Lower lobe of right lung (tissue), 2 donors: ENCODE data around the gene NR1H4. TPM values are rescaled to one million over a fixed set of nuclear protein-coding genes. Genes with fewer than 3 reads are reported as not detected.

Experiments
- ATAC-seq, 2 donors: fragments of 200-7000 bp; cut with Tn5 transposase; one replicate each; pipeline ENCODE4 v1.9.1; 2020 to 2022; ENCODE audit warnings: mild to moderate bottlenecking in 2 of 2, moderate library complexity in 2 of 2
- DNase-seq: peaks from one replicate; pipeline ENCODE4 v3.0.0-alpha.2; 2020
- H3K27ac ChIP-seq: fragments of 200-600 bp; one replicate; pipeline ENCODE4 v1.8.0; 2022
- H3K27me3 ChIP-seq: fragments of 200-600 bp; one replicate; pipeline ENCODE4 v1.8.0; 2022; ENCODE audit warnings: low read depth
- H3K36me3 ChIP-seq: fragments of 200-600 bp; one replicate; pipeline ENCODE4 v1.8.0; 2022; ENCODE audit warnings: mild to moderate bottlenecking
- H3K4me1 ChIP-seq: fragments of 200-600 bp; one replicate; pipeline ENCODE4 v1.8.0; 2022
- H3K4me3 ChIP-seq: fragments of 200-600 bp; one replicate; pipeline ENCODE4 v1.8.0; 2022; ENCODE audit warnings: mild to moderate bottlenecking
- H3K9me3 ChIP-seq: fragments of 200-600 bp; one replicate; pipeline ENCODE4 v1.8.0; 2022
- intact Hi-C: fragments of 100-400 bp; cut with DNase I; formaldehyde crosslinking; loops from one replicate; pipeline ENCODE4 v1.11.0; 2022
- total RNA-seq: library from RNA; stranded (reverse); fragmentation: NEBNext Ultra II Directional; extraction: Animal tissue kit (Norgen Biotek cat#: 25700); gene quantifications from one replicate; pipeline ENCODE4 v1.2.1, GENCODE V29; 2021
- TF ChIP-seq, protein P1 (sequence below): fragments of 200-600 bp; IDR thresholded peaks from one replicate; pipeline ENCODE4 v1.8.0; 2022; ENCODE audit warnings: antibody characterized with exemption, mild to moderate bottlenecking
- donor health status: DM: no; HTN: yes; CAD: no; lungs with severe emphysema.

NR1H4 gene
- total RNA-seq, 1 donor from 2014 or later: not detected

DNA sequence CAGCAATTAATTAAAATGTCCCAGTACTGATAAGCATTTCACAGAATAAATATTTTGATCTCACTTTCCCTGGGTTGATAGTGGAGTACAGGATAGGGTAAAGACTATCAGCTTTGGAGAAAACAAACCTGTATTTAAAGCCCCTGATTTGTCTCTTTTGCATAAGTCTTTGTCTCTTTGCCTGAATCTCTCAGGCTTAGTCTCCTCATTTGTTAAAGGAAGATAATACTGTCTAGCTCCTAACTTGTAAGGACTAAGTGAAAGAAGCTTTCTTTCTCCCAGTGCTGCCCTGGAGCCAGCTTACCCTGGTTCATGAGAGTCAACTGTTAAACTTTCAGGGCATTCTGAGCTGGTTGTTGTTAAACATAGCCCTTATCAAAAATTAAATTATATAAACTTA, 5.5 kb upstream of the NR1H4 start:
- TF ChIP-seq, protein P1, sequence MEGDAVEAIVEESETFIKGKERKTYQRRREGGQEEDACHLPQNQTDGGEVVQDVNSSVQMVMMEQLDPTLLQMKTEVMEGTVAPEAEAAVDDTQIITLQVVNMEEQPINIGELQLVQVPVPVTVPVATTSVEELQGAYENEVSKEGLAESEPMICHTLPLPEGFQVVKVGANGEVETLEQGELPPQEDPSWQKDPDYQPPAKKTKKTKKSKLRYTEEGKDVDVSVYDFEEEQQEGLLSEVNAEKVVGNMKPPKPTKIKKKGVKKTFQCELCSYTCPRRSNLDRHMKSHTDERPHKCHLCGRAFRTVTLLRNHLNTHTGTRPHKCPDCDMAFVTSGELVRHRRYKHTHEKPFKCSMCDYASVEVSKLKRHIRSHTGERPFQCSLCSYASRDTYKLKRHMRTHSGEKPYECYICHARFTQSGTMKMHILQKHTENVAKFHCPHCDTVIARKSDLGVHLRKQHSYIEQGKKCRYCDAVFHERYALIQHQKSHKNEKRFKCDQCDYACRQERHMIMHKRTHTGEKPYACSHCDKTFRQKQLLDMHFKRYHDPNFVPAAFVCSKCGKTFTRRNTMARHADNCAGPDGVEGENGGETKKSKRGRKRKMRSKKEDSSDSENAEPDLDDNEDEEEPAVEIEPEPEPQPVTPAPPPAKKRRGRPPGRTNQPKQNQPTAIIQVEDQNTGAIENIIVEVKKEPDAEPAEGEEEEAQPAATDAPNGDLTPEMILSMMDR: no peak
- ATAC-seq: no peak
- Histone ChIP-seq H3K27ac (no peak overlapping the region), H3K9me3 (no peaks in the 10 kb centered on the region), H3K4me3 (no peak overlapping the region), H3K27me3 (no peaks in the 10 kb centered on the region), H3K36me3 (no peaks in the 10 kb centered on the region), H3K4me1 (no peaks in the 10 kb centered on the region)
- DNase-seq: no peak
- intact Hi-C loops: no loop called here

DNA sequence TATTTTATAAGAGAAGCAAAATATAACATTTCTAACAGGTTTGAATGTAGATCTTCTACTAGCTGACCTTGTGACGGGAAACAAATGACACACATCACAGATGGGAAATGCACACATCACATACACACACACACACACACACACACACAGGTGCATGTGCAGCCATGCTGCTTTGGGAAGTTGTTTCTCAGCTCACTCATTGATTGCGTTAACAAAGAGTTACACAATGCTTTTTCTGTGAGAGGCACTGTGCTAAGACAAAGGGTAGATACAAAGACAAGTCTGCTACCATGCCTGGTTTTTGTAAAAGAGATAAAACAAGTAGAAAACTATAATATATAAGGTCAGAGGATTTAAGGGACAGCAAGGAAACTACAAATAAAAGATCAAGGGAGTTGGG, 1.3 kb upstream of the NR1H4 start:
- Histone ChIP-seq H3K9me3 (no peaks in the 10 kb centered on the region), H3K4me1 (no peaks in the 10 kb centered on the region), H3K4me3 (no peak overlapping the region), H3K36me3 (no peaks in the 10 kb centered on the region), H3K27ac (no peak overlapping the region), H3K27me3 (no peaks in the 10 kb centered on the region)
- DNase-seq (no peak), ATAC-seq (no peak)
- intact Hi-C loops: no loop called here
- TF ChIP-seq, protein P1: no peak

DNA sequence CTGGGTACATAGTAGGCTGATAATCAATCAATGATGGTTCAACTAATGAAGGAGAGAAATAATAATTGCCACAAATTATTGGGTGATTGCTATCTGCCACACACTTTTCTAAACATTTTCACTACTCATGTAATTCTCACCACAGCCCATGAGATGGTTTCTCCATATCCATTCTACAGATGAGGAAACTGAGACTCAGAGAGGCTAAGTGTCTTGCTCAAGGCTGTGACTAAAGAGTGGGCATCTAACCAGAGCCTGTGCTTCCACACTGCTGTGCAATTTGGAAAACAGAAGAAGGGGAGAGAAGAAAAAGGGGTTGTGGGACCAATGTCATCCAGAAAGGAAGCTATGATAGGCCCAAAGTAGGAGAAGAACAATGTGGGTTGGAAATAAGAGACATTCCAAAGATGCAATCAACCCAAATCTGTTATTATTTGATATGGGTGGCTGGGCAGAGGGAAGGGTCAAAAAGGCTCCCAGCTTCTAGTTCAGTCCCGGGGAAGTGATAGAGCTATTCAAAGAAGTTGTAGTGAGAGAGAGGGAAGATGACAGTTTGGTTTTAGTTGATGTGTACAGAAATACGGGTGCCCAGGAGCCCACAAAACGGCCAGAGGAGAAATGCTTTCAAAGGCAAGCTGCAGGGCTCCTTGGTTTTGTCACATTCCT, 483 bp upstream of the NR1H4 start:
- Histone ChIP-seq H3K27ac (no peak overlapping the region), H3K4me3 (no peak overlapping the region), H3K27me3 (no peaks in the 10 kb centered on the region), H3K9me3 (no peaks in the 10 kb centered on the region), H3K4me1 (no peaks in the 10 kb centered on the region), H3K36me3 (no peaks in the 10 kb centered on the region)
- ATAC-seq (no peak), DNase-seq (no peak)
- TF ChIP-seq, protein P1: no peak
- intact Hi-C loops: no loop called here

DNA sequence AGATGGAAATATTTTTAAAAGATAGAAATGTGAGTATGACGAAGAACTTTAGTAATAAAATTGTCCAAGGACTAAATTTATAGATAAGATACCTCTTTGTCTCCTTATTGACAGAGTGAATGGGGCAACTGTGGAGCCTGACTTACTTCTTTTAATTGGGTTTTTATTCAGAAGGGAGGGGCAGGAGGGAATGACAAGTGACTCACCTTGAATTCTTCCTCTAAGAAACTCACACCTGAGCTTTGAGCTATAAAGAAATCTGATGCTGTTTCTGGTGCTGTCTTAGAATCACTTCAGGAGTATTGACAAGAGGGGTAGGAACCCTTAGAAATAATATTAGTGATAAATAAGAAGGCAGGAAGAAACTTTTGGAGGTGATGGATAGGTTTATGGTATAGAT, 951 bp downstream of the NR1H4 start:
- no peak overlapping the region for H3K27ac ChIP-seq
- TF ChIP-seq, protein P1: no peak
- intact Hi-C loops: no loop called here
- DNase-seq: no peak
- no peaks in the 10 kb centered on the region for H3K36me3 ChIP-seq
- no peaks in the 10 kb centered on the region for H3K9me3 ChIP-seq
- no peaks in the 10 kb centered on the region for H3K4me1 ChIP-seq
- H3K27me3 ChIP-seq: no peaks in the 10 kb centered on the region
- H3K4me3 ChIP-seq: no peak overlapping the region
- ATAC-seq: no peak

DNA sequence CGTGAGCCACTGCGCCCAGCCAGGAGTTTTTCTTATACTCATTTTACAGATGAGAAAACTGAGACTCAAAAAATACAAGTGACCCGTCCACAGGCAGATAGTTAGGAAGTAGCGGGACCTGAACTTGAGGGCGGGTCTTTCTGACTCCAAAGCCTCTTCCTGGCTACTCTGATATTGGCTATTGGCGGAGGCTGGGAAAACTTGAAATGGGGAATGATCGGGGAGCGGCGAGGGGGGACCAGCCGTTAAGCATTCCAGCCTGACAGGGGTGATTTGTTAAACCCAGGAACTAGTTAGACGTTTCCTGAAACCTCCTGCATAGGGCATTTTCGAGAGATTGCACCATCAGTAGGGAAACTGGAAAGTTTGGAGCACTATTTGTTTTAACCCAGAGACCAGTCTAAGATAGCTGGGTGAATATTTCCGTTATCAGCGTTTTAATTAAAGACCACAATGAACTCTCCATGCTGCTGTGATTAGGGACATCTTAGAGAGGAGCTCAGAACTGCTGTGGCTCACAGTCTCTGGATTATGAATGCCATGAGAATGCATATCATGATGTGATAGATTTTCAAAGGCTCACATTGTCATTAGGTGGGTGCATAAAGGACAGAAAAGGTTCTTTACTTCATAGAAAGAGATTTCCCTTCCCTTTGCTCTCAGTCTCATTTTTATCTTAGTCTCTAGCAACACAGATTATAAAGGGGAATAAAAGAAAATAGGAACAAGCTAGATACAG, 2.5 kb downstream of the NR1H4 start:
- TF ChIP-seq, protein P1: no peak
- no peak overlapping the region for H3K4me3 ChIP-seq
- DNase-seq (no peak), ATAC-seq (no peak)
- intact Hi-C loops: no loop called here
- H3K36me3 ChIP-seq: no peaks in the 10 kb centered on the region
- H3K4me1 ChIP-seq: no peaks in the 10 kb centered on the region
- no peaks in the 10 kb centered on the region for H3K9me3 ChIP-seq
- H3K27ac ChIP-seq: no peak overlapping the region
- H3K27me3 ChIP-seq: no peaks in the 10 kb centered on the region
